Measurements from ENCODE around the gene GCGR. TPM values are rescaled to one million over a fixed set of nuclear protein-coding genes. Genes with fewer than 3 reads are reported as not detected.

GCGR gene
- total and polyA plus RNA-seq, 10 donors = 0.06 to 0.37 (median 0.14) TPM; not detected in 6

GRCh38 chr17:81860756-81861568 is 57.0 kb downstream of the GCGR start:
- H3K36me3 ChIP-seq = peaks cover 0 to 55% (median 19%) of the 10 kb centered on the region in 6 donors
- H3K4me1 ChIP-seq = peaks cover 31 to 90% (median 72%) of the 10 kb centered on the region in 6 donors
- peak overlapping the region; percentile 95 to 98 (median 97) for H3K27ac ChIP-seq
- peak; percentile 75 to 82 (median 75) for TF ChIP-seq POLR2A (IDR thresholded peaks at IDR 0.05)
- peak; percentile 98 to 99 (median 98) for TF ChIP-seq POLR2AphosphoS5 (IDR thresholded peaks at IDR 0.05)
- peak in 4 of 11 experiments; percentile 18 to 60 (median 36) for TF ChIP-seq CTCF (IDR thresholded peaks at IDR 0.05 in 8 of 11, conservative IDR thresholded peaks at IDR 0.05 in 3 of 11)
- DNase-seq = peak; percentile 99
- WGBS, 5 donors = 0 to 1% (median 0%) methylated on average over 59 to 74 of the region's 74 CpGs
- intact Hi-C loops (cut with DNase I; ENCODE audit: low total_unique reads) = no loop called here
- no peaks in the 10 kb centered on the region for H3K9me3 ChIP-seq
- H3K4me3 ChIP-seq = peak overlapping the region; percentile 63 to 93 (median 84)
- H3K27me3 ChIP-seq (replicated peaks in 1 of 7) = no peaks in the 10 kb centered on the region

- TF ChIP-seq POLR2AphosphoS5 (IDR thresholded peaks at IDR 0.05) (no peak), CTCF (IDR thresholded peaks at IDR 0.05 in 8 of 11, conservative IDR thresholded peaks at IDR 0.05 in 3 of 11) (no peak), POLR2A (IDR thresholded peaks at IDR 0.05) (no peak)
- no peaks in the 10 kb centered on the region for H3K27me3 ChIP-seq (replicated peaks in 1 of 7)
- peaks cover 0 to 53% (median 17%) of the 10 kb centered on the region in 6 donors for H3K36me3 ChIP-seq
- no peak for DNase-seq
- H3K9me3 ChIP-seq = no peaks in the 10 kb centered on the region
- 56 to 83% (median 59%) methylated on average over 6 of the region's 6 CpGs for WGBS, 5 donors
- peaks cover 39 to 90% (median 73%) of the 10 kb centered on the region in 6 donors for H3K4me1 ChIP-seq
- peak overlapping the region in 4 of 8 donors; percentile 1 to 14 (median 6) for H3K27ac ChIP-seq
- intact Hi-C loops (cut with DNase I; ENCODE audit: low total_unique reads) = no loop called here
- no peak overlapping the region for H3K4me3 ChIP-seq
Observed at GRCh38 chr17:81863123-81863675, 59.2 kb downstream of the GCGR start.

Other genes with a start within 250 kb of the GCGR start
- 100 to 1,000 TPM in 4 of 7 donors, 10 to 100 TPM in 3; 68.8 to 130 (median 101) TPM for gene NPLOC4, start 167.0 kb upstream of the GCGR start, total RNA-seq
- gene NPLOC4, start 167.0 kb upstream of the GCGR start, polyA plus RNA-seq = 10 to 100 TPM; 19.3 to 42.8 (median 32.2) TPM
- 1 to 10 TPM in 3 of 7 donors, under 1 TPM in 2, not detected in 2; 0.37 to 1.4 (median 1.1) TPM for gene TSPAN10, start 167.0 kb upstream of the GCGR start, total RNA-seq
- gene TSPAN10, start 167.0 kb upstream of the GCGR start, polyA plus RNA-seq = 1 to 10 TPM in 2 of 3 donors, under 1 TPM in 1; 0.83 to 3.0 (median 2.9) TPM
- gene PDE6G, start 147.6 kb upstream of the GCGR start, total RNA-seq = 10 to 100 TPM in 6 of 7 donors, 1 to 10 TPM in 1; 6.7 to 26.8 (median 16.4) TPM
- 10 to 100 TPM; 17.8 to 27.0 (median 25.8) TPM for gene PDE6G, start 147.6 kb upstream of the GCGR start, polyA plus RNA-seq
- gene OXLD1, start 137.5 kb upstream of the GCGR start, total RNA-seq = 10 to 100 TPM; 29.4 to 53.8 (median 32.1) TPM
- 100 to 1,000 TPM; 102 to 110 (median 106) TPM for gene OXLD1, start 137.5 kb upstream of the GCGR start, polyA plus RNA-seq
- gene CCDC137, start 137.4 kb upstream of the GCGR start, total RNA-seq = 10 to 100 TPM; 10.7 to 24.2 (median 19.0) TPM
- 10 to 100 TPM; 20.7 to 40.1 (median 21.4) TPM for gene CCDC137, start 137.4 kb upstream of the GCGR start, polyA plus RNA-seq
- 10 to 100 TPM; 22.5 to 36.6 (median 29.1) TPM for gene ARL16, start 120.4 kb upstream of the GCGR start, total RNA-seq
- gene ARL16, start 120.4 kb upstream of the GCGR start, polyA plus RNA-seq = 10 to 100 TPM; 56.0 to 93.5 (median 79.8) TPM
- 100 to 1,000 TPM in 4 of 7 donors, 10 to 100 TPM in 3; 62.3 to 134 (median 106) TPM for gene HGS, start 120.1 kb upstream of the GCGR start, total RNA-seq
- gene HGS, start 120.1 kb upstream of the GCGR start, polyA plus RNA-seq = 100 to 1,000 TPM in 2 of 3 donors, 10 to 100 TPM in 1; 61.3 to 133 (median 119) TPM
- gene MRPL12, start 100.8 kb upstream of the GCGR start, total RNA-seq = 10 to 100 TPM; 36.2 to 68.5 (median 43.2) TPM
- 100 to 1,000 TPM in 2 of 3 donors, 10 to 100 TPM in 1; 71.7 to 160 (median 121) TPM for gene MRPL12, start 100.8 kb upstream of the GCGR start, polyA plus RNA-seq
- 1 to 10 TPM; 2.9 to 7.5 (median 3.7) TPM for gene SLC25A10, start 91.9 kb upstream of the GCGR start, total RNA-seq
- 1 to 10 TPM; 4.7 to 7.7 (median 6.9) TPM for gene SLC25A10, start 91.9 kb upstream of the GCGR start, polyA plus RNA-seq
- 10 to 100 TPM; 47.5 to 71.3 (median 52.6) TPM for gene MCRIP1, start 29.1 kb downstream of the GCGR start, total RNA-seq
- gene MCRIP1, start 29.1 kb downstream of the GCGR start, polyA plus RNA-seq = 100 to 1,000 TPM in 2 of 3 donors, 10 to 100 TPM in 1; 75.9 to 182 (median 111) TPM
- not detected for gene PPP1R27, start 30.9 kb downstream of the GCGR start, total RNA-seq
- under 1 TPM in 2 of 3 donors, not detected in 1; 0.09 to 0.39 TPM for gene PPP1R27, start 30.9 kb downstream of the GCGR start, polyA plus RNA-seq
- 1,000 to 10,000 TPM in 3 of 7 donors, 100 to 1,000 TPM in 4; 561 to 1,208 (median 823) TPM for gene P4HB, start 56.4 kb downstream of the GCGR start, total RNA-seq
- 100 to 1,000 TPM; 161 to 366 (median 188) TPM for gene P4HB, start 56.4 kb downstream of the GCGR start, polyA plus RNA-seq
- gene ARHGDIA, start 67.2 kb downstream of the GCGR start, total RNA-seq = 100 to 1,000 TPM; 155 to 392 (median 293) TPM
- 100 to 1,000 TPM; 131 to 261 (median 137) TPM for gene ARHGDIA, start 67.2 kb downstream of the GCGR start, polyA plus RNA-seq
- gene ALYREF, start 87.4 kb downstream of the GCGR start, total RNA-seq = 10 to 100 TPM; 31.5 to 70.0 (median 50.7) TPM
- gene ALYREF, start 87.4 kb downstream of the GCGR start, polyA plus RNA-seq = 10 to 100 TPM; 23.6 to 56.6 (median 45.7) TPM
- gene ANAPC11, start 87.6 kb downstream of the GCGR start, total RNA-seq = 10 to 100 TPM; 52.9 to 99.4 (median 54.9) TPM
- gene ANAPC11, start 87.6 kb downstream of the GCGR start, polyA plus RNA-seq = 100 to 1,000 TPM; 113 to 184 (median 179) TPM
- 1 to 10 TPM in 3 of 7 donors, under 1 TPM in 3, not detected in 1; 0.23 to 2.9 (median 0.74) TPM for gene NPB, start 98.1 kb downstream of the GCGR start, total RNA-seq
- gene NPB, start 98.1 kb downstream of the GCGR start, polyA plus RNA-seq = 1 to 10 TPM; 2.2 to 4.8 (median 3.0) TPM
- 10 to 100 TPM; 12.5 to 25.5 (median 14.6) TPM for gene PCYT2, start 107.2 kb downstream of the GCGR start, total RNA-seq
- 10 to 100 TPM; 16.1 to 22.7 (median 19.4) TPM for gene PCYT2, start 107.2 kb downstream of the GCGR start, polyA plus RNA-seq
- 10 to 100 TPM; 34.5 to 53.1 (median 37.5) TPM for gene SIRT7, start 114.0 kb downstream of the GCGR start, total RNA-seq
- 10 to 100 TPM; 28.5 to 54.5 (median 54.2) TPM for gene SIRT7, start 114.0 kb downstream of the GCGR start, polyA plus RNA-seq
- 10 to 100 TPM; 22.3 to 41.4 (median 24.2) TPM for gene MAFG, start 123.6 kb downstream of the GCGR start, total RNA-seq
- gene MAFG, start 123.6 kb downstream of the GCGR start, polyA plus RNA-seq = 10 to 100 TPM in 1 of 3 donors, 1 to 10 TPM in 2; 3.2 to 14.2 (median 3.7) TPM
- 10 to 100 TPM in 1 of 7 donors, 1 to 10 TPM in 6; 3.4 to 10.8 (median 5.5) TPM for gene PYCR1, start 133.2 kb downstream of the GCGR start, total RNA-seq
- gene PYCR1, start 133.2 kb downstream of the GCGR start, polyA plus RNA-seq = 1 to 10 TPM; 1.7 to 6.4 (median 5.0) TPM
- gene MYADML2, start 143.1 kb downstream of the GCGR start, total RNA-seq = not detected
- not detected for gene MYADML2, start 143.1 kb downstream of the GCGR start, polyA plus RNA-seq
- gene NOTUM, start 157.0 kb downstream of the GCGR start, total RNA-seq = under 1 TPM in 2 of 7 donors, not detected in 5; 0.28 to 0.85 TPM
- under 1 TPM; 0.03 to 0.11 (median 0.06) TPM for gene NOTUM, start 157.0 kb downstream of the GCGR start, polyA plus RNA-seq
- 10 to 100 TPM; 20.2 to 44.5 (median 26.0) TPM for gene ASPSCR1, start 173.5 kb downstream of the GCGR start, total RNA-seq
- gene ASPSCR1, start 173.5 kb downstream of the GCGR start, polyA plus RNA-seq = 10 to 100 TPM; 33.7 to 58.8 (median 55.5) TPM
- 10 to 100 TPM; 25.4 to 36.0 (median 29.8) TPM for gene CENPX, start 218.7 kb downstream of the GCGR start, total RNA-seq
- gene CENPX, start 218.7 kb downstream of the GCGR start, polyA plus RNA-seq = 10 to 100 TPM; 69.4 to 91.8 (median 79.0) TPM
- gene LRRC45, start 219.2 kb downstream of the GCGR start, total RNA-seq = 10 to 100 TPM in 6 of 7 donors, 1 to 10 TPM in 1; 7.5 to 13.7 (median 11.5) TPM
- gene LRRC45, start 219.2 kb downstream of the GCGR start, polyA plus RNA-seq = 10 to 100 TPM; 13.6 to 23.4 (median 20.0) TPM
- gene RAC3, start 227.5 kb downstream of the GCGR start, total RNA-seq = 1 to 10 TPM in 2 of 7 donors, under 1 TPM in 3, not detected in 2; 0.60 to 1.4 (median 0.66) TPM
- 1 to 10 TPM; 1.0 to 3.4 (median 2.0) TPM for gene RAC3, start 227.5 kb downstream of the GCGR start, polyA plus RNA-seq
- gene DCXR, start 233.5 kb downstream of the GCGR start, total RNA-seq = 10 to 100 TPM; 44.2 to 82.5 (median 54.9) TPM
- gene DCXR, start 233.5 kb downstream of the GCGR start, polyA plus RNA-seq = 10 to 100 TPM; 74.8 to 88.0 (median 87.6) TPM
- 10 to 100 TPM; 21.4 to 36.3 (median 26.0) TPM for gene RFNG, start 247.7 kb downstream of the GCGR start, total RNA-seq
- gene RFNG, start 247.7 kb downstream of the GCGR start, polyA plus RNA-seq = 10 to 100 TPM; 24.5 to 42.3 (median 41.5) TPM
- gene GPS1, start 247.7 kb downstream of the GCGR start, total RNA-seq = 10 to 100 TPM; 61.5 to 77.2 (median 66.5) TPM
- gene GPS1, start 247.7 kb downstream of the GCGR start, polyA plus RNA-seq = 100 to 1,000 TPM in 1 of 3 donors, 10 to 100 TPM in 2; 69.5 to 109 (median 95.4) TPM